GM23338 (cell line): Measurements from ENCODE around the gene LALBA.

Experiments used
- CREB1 ChIP-seq: fragments of 250-450 bp; sonication (Bioruptor Pico); IDR thresholded peaks from 2 replicates; pipeline ENCODE4 v1.5.0; 2020; ENCODE audit warnings: low read depth, mild to moderate bottlenecking, moderate library complexity
- CTCF ChIP-seq, 2 experiments: fragments of 200-600 bp in 1 of 2; sonication (generic) in 1 of 2; conservative IDR thresholded peaks; 2 replicates each; pipeline versions ENCODE4 v1.5.1 to v1.6.1; 2016 to 2017; ENCODE audit warnings: antibody characterized with exemption in 2 of 2, low read depth in 2 of 2, mild to moderate bottlenecking in 2 of 2, moderate library complexity in 1 of 2
- EZH2 ChIP-seq: fragments of 200-600 bp; sonication (generic); IDR thresholded peaks from one replicate; pipeline ENCODE4 v1.8.0; 2017; ENCODE audit warnings: antibody characterized with exemption, mild to moderate bottlenecking, low read depth; ENCODE audit not compliant: unreplicated experiment
- EZH2phosphoT487 ChIP-seq: fragments of 200-600 bp; sonication (generic); IDR thresholded peaks from one replicate; pipeline ENCODE4 v1.8.1; 2018; ENCODE audit warnings: antibody characterized with exemption; ENCODE audit not compliant: unreplicated experiment
- JUNB ChIP-seq: IDR thresholded peaks from one replicate; pipeline ENCODE4 v1.6.1; 2016; ENCODE audit warnings: antibody characterized with exemption; ENCODE audit not compliant: unreplicated experiment
- POLR2AphosphoS5 ChIP-seq: IDR thresholded peaks from 2 replicates; pipeline ENCODE4 v1.6.1; 2016; ENCODE audit warnings: antibody characterized with exemption, low read depth
- REST ChIP-seq: IDR thresholded peaks from one replicate; pipeline ENCODE4 v1.6.1; 2018; ENCODE audit warnings: antibody characterized with exemption; ENCODE audit not compliant: unreplicated experiment
- STAT1 ChIP-seq: IDR thresholded peaks from one replicate; pipeline ENCODE4 v1.6.1; 2016; ENCODE audit warnings: antibody characterized with exemption; ENCODE audit not compliant: unreplicated experiment
- ZNF462 ChIP-seq: fragments of 250-450 bp; sonication (Bioruptor Pico); IDR thresholded peaks from 2 replicates; pipeline ENCODE4 v1.5.0; 2020; ENCODE audit warnings: mild to moderate bottlenecking, moderate library complexity

- TF ChIP-seq REST (no peak), CTCF (conservative IDR thresholded peaks at IDR 0.05; ENCODE audit: low read depth in 2 of 2) (no peak), POLR2AphosphoS5 (no peak), EZH2phosphoT487 (no peak), EZH2 (no peak), JUNB (no peak), ZNF462 (CRISPR knock-in tag) (no peak), CREB1 (CRISPR knock-in tag) (no peak), STAT1 (no peak)
Measured at GRCh38 chr12:48545833-48546469, 23.9 kb downstream of the LALBA start.
